NCI-H2227 treated with DMSO at 0.1 percent for 48 hours (cell line): ENCODE results near the gene ITPR1.
A peak's percentile ranks its signal among the peaks of the same experiment; 100 is the strongest.

Source experiments
- DNase-seq: peaks from one replicate; lab custom pipeline; 2025; lab: John Stamatoyannopoulos, UW

Gene ITPR1

GRCh38 chr3:4855676-4856075 is 362.5 kb downstream of the ITPR1 start:
- no peak for DNase-seq

- no peak for DNase-seq
Observed at GRCh38 chr3:4856136-4856535, 363.0 kb downstream of the ITPR1 start.

- DNase-seq = no peak
Observed at GRCh38 chr3:4856564-4856963, 363.4 kb downstream of the ITPR1 start.

- DNase-seq = no peak
Observed at GRCh38 chr3:4856986-4857385, 363.8 kb downstream of the ITPR1 start.

- DNase-seq = no peak
Observed at GRCh38 chr3:4859788-4860187, 366.6 kb downstream of the ITPR1 start.

GRCh38 chr3:4862973-4863372 is 369.8 kb downstream of the ITPR1 start:
- DNase-seq = no peak

- DNase-seq = no peak
Observed at GRCh38 chr3:4864503-4864902, 371.4 kb downstream of the ITPR1 start.

- DNase-seq = peak; percentile 82
Observed at GRCh38 chr3:4865714-4866113, 372.6 kb downstream of the ITPR1 start.

GRCh38 chr3:4866866-4867265 is 373.7 kb downstream of the ITPR1 start:
- peak; percentile 93 for DNase-seq

- DNase-seq = no peak
Observed at GRCh38 chr3:4877173-4877787, 384.1 kb downstream of the ITPR1 start.

- no peak for DNase-seq
Observed at GRCh38 chr3:4880850-4881249, 387.7 kb downstream of the ITPR1 start.

GRCh38 chr3:4882548-4882947 is 389.4 kb downstream of the ITPR1 start:
- DNase-seq = no peak

GRCh38 chr3:4883011-4883410 is 389.9 kb downstream of the ITPR1 start:
- no peak for DNase-seq

- DNase-seq = no peak
Observed at GRCh38 chr3:4884888-4885287, 391.7 kb downstream of the ITPR1 start.

GRCh38 chr3:4885316-4885715 is 392.2 kb downstream of the ITPR1 start:
- no peak for DNase-seq

- DNase-seq = no peak
Observed at GRCh38 chr3:4886448-4886847, 393.3 kb downstream of the ITPR1 start.

- no peak for DNase-seq
Observed at GRCh38 chr3:4887177-4887576, 394.0 kb downstream of the ITPR1 start.

GRCh38 chr3:4888913-4889846 is 396.0 kb downstream of the ITPR1 start:
- no peak for DNase-seq

- no peak for DNase-seq
Observed at GRCh38 chr3:4889896-4890295, 396.7 kb downstream of the ITPR1 start.

GRCh38 chr3:4894891-4895530 is 401.9 kb downstream of the ITPR1 start:
- DNase-seq = no peak

GRCh38 chr3:4895838-4896237 is 402.7 kb downstream of the ITPR1 start:
- DNase-seq = no peak
